HL-60 (cell line): Measurements from ENCODE around the gene SZRD1.

Experiments used
- DNase-seq, 2 experiments: peaks; one replicate each; pipeline ENCODE4 v3.0.0-alpha.2; 2010 to 2020; ENCODE audit warnings: low read depth in 1 of 2, low spot score in 1 of 2
- H3K27ac ChIP-seq: fragments of 250-450 bp; sonication (Bioruptor Pico); replicated peaks from 2 replicates; pipeline ENCODE4 v1.5.1; 2020; ENCODE audit warnings: mild to moderate bottlenecking, moderate library complexity
- H3K27me3 ChIP-seq: fragments of 250-450 bp; sonication (Bioruptor Pico); 2 replicates; pipeline ENCODE4 v1.5.1; 2021; ENCODE audit warnings: mild to moderate bottlenecking, moderate library complexity; ENCODE audit not compliant: insufficient read depth, poor library complexity, severe bottlenecking
- H3K4me3 ChIP-seq: replicated peaks from 2 replicates; pipeline ENCODE4 v1.5.1; 2011; ENCODE audit warnings: mild to moderate bottlenecking, control low read depth, low read length; ENCODE audit not compliant: insufficient read depth
- GABPA ChIP-seq: IDR thresholded peaks from 2 replicates; pipeline ENCODE4 v1.6.1; 2012; ENCODE audit warnings: low read depth
- POLR2AphosphoS5 ChIP-seq: IDR thresholded peaks from 2 replicates; pipeline ENCODE4 v1.6.1; 2012; ENCODE audit warnings: low read depth
- REST ChIP-seq: IDR thresholded peaks from 2 replicates; pipeline ENCODE4 v1.6.1; 2012; ENCODE audit warnings: low read depth; ENCODE audit not compliant: insufficient replicate concordance
- SPI1 ChIP-seq: IDR thresholded peaks from 2 replicates; pipeline ENCODE4 v1.6.1; 2012; ENCODE audit warnings: low read depth, mild to moderate bottlenecking, borderline replicate concordance
- TF ChIP-seq, protein P1 (sequence below): IDR thresholded peaks from one replicate; pipeline ENCODE4 v1.5.1; 2011; ENCODE audit warnings: low read length, control low read depth, inconsistent platforms; ENCODE audit not compliant: insufficient read depth

SZRD1 gene

DNA sequence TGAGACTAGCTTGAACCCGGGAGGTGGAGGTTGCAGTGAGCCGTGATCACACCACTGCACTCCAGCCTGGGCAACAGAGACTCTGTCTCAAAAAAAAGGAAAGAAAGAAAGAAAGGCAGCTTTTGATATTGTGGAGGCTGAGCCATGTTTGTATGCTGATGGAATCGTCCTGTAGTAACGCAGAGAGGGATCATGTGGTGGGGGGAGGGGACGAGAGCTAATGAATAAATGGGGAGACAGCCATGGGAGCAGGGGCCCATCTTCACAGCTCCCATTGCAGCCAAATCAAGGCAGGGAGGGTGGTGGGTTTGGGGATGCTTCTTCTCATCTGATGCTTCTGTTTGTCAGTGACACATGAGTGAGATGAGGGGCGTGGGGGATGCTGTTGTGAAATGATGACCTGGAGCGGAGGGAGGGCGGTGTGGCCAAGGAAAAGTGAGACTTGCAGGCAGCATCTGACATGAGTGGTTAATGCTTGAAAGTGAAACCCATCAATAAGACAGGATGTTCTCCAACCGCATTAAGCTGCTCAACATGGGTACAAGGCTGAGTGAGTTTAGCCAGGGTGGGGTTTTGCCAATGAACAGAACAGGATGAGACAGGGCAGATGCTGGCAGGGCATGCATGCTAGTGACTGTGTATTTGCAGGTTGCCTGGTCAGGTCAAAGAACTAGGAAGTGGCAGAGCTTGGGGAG lies 53.5 kb downstream of the SZRD1 start:
- TF ChIP-seq, protein P1, sequence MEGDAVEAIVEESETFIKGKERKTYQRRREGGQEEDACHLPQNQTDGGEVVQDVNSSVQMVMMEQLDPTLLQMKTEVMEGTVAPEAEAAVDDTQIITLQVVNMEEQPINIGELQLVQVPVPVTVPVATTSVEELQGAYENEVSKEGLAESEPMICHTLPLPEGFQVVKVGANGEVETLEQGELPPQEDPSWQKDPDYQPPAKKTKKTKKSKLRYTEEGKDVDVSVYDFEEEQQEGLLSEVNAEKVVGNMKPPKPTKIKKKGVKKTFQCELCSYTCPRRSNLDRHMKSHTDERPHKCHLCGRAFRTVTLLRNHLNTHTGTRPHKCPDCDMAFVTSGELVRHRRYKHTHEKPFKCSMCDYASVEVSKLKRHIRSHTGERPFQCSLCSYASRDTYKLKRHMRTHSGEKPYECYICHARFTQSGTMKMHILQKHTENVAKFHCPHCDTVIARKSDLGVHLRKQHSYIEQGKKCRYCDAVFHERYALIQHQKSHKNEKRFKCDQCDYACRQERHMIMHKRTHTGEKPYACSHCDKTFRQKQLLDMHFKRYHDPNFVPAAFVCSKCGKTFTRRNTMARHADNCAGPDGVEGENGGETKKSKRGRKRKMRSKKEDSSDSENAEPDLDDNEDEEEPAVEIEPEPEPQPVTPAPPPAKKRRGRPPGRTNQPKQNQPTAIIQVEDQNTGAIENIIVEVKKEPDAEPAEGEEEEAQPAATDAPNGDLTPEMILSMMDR = no peak
- TF ChIP-seq REST (no peak), GABPA (no peak), POLR2AphosphoS5 (no peak), SPI1 (no peak)
- Histone ChIP-seq H3K27ac (no peak overlapping the region), H3K4me3 (no peak overlapping the region), H3K27me3 (no peaks in the 10 kb centered on the region)
- DNase-seq = no peak

DNA sequence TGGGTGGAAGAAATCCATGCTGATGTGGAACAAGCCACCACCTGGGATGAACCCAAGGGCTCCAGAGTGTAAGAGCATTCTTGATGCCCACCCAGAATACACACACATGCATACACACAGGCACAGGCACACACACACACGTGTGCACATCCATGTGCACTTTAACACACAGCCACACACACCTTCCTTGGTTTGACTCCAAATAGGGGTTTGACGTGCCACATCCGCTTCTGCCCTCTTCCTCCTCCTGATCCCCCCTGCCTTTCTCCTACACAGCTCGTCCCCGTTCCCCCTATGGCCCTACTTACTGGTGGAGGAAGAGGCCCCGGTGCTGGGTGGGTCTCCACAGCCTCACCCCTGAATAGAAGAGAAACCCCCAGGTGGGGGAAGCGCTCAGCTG lies 54.2 kb downstream of the SZRD1 start:
- Histone ChIP-seq H3K4me3 (no peak overlapping the region), H3K27me3 (no peaks in the 10 kb centered on the region), H3K27ac (no peak overlapping the region)
- no peak for TF ChIP-seq REST
- no peak for DNase-seq

- Histone ChIP-seq H3K27me3 (no peaks in the 10 kb centered on the region), H3K27ac (no peak overlapping the region), H3K4me3 (no peak overlapping the region)
- TF ChIP-seq GABPA = no peak
- TF ChIP-seq POLR2AphosphoS5 = no peak
- TF ChIP-seq, protein P1 = no peak
- TF ChIP-seq SPI1 = no peak
- TF ChIP-seq REST = no peak
- DNase-seq = no peak
Observed at GRCh38 chr1:16422041-16422440, 55.0 kb downstream of the SZRD1 start.
